ENCODE results near the gene TSHZ1.

TSHZ1 gene

DNA sequence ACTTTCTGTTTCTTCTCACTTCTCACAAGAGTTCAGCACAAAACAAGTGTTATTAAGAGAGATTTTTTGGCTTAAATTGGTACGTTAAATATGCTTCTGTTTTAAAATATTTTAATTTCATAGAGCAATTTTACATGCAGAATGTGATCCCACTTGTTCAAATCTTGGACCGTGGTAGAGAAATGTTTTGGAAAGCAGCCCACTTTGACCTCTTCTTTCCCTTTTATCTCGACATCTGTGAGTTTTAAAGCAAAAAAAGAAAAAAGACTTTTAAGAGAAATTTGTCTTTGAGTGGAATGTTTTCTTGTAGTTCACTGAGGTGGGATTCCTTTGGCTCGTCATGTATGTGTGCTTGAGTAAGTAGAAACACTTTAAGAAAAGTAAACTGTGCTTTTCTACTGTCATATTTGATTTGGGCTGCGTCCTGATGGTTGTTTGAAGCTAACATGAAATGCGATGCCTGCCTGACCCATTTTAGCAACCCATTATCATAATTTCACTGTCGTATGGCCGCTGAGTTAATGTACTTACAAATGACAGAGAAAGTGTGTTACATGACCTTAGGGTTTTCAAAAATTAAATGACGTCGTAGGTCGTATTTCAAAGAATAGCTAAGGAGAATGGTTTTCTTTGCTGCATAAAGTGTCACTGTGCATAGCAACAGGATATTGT, 54.5 kb downstream of the TSHZ1 start:
- TF ChIP-seq, protein P1, sequence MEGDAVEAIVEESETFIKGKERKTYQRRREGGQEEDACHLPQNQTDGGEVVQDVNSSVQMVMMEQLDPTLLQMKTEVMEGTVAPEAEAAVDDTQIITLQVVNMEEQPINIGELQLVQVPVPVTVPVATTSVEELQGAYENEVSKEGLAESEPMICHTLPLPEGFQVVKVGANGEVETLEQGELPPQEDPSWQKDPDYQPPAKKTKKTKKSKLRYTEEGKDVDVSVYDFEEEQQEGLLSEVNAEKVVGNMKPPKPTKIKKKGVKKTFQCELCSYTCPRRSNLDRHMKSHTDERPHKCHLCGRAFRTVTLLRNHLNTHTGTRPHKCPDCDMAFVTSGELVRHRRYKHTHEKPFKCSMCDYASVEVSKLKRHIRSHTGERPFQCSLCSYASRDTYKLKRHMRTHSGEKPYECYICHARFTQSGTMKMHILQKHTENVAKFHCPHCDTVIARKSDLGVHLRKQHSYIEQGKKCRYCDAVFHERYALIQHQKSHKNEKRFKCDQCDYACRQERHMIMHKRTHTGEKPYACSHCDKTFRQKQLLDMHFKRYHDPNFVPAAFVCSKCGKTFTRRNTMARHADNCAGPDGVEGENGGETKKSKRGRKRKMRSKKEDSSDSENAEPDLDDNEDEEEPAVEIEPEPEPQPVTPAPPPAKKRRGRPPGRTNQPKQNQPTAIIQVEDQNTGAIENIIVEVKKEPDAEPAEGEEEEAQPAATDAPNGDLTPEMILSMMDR (IDR thresholded peaks at IDR 0.05; ENCODE audit: low read depth, low read length): no peak
- in situ Hi-C loops (cut with HindIII; ENCODE audit: low sequenced_read_pairs): no loop called here

DNA sequence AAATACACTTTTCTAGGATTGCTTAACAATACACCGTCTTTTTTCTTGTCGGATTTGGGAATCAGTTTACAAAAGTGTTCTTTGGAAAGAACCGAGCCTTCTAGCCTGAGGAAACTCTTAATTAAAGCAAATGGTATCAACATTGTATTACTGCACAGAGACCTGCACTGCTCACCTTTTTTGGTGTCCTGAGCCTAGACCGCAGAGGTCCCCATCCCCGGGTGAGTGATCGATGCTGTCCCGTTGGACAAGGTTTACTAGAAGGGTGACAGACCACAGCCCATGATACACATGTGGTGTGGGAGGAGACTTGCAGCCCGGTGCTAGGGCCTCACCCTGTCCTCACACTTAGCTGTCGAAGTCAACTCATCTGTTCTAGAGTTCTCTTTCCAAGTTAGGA, 55.3 kb downstream of the TSHZ1 start:
- DNase-seq (ENCODE audit: low read depth, low spot score): no peak
- TF ChIP-seq, protein P1 (IDR thresholded peaks at IDR 0.05; ENCODE audit: low read depth, low read length): no peak
- in situ Hi-C loops (cut with HindIII; ENCODE audit: low sequenced_read_pairs): no loop called here
- no peak overlapping the region for H3K4me3 ChIP-seq (ENCODE audit: low read depth, low read length)

More for the DNA sequence above, 54.5 kb downstream of the TSHZ1 start:
- no peak for DNase-seq (ENCODE audit: low read depth, low spot score)
- H3K4me3 ChIP-seq (ENCODE audit: low read depth, low read length): no peak overlapping the region

DNA sequence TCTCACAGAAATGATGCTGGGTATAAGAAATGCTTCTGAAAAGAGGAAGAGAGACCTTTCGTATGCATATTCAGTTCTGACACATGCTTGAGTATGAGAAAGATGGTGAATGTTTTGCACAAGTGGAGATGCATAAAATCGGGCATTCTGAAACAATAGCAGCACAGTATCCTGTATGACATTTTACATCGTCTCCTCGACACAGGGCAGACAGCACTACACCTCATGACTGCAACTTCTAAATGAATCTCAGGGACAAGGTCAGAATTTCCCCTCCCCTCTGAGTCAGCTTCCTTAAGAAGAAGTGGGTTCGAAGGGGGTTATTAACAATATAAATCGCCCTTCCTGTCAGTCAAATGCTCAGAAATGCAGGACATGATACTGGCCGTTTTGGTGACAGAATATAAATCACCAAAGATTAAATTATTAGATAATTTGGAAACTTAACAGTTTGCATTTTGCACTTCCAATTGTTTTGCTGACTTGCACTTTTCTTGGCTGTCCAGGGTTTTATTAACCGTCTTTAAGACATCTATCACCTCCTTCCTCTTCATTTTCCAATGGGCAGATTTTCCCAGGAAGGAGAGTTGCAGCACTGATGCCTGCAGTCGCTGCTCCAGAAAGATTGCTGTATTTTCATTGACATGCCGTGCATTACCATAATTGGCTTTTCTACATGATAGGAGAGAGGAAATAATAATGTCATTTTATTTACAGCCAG, 57.2 kb downstream of the TSHZ1 start:
- no peak overlapping the region for H3K4me3 ChIP-seq (ENCODE audit: low read depth, low read length)
- in situ Hi-C loops (cut with HindIII; ENCODE audit: low sequenced_read_pairs): no loop called here
- no peak for DNase-seq (ENCODE audit: low read depth, low spot score)
- TF ChIP-seq, protein P1 (IDR thresholded peaks at IDR 0.05; ENCODE audit: low read depth, low read length): no peak

DNA sequence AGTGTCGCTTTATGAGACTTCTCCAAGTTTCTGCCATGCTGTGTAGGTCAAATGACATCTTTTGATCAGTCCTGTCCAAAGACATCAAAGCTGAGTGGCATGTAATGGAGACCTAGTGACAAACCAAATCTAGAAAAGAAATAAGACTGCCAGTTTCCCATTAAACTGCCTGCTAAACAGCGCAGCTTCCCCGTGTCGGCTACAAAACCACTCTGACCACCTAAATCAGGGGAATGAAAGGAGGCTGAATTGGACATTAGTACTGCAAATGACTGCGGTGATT, 57.7 kb downstream of the TSHZ1 start:
- TF ChIP-seq, protein P1 (IDR thresholded peaks at IDR 0.05; ENCODE audit: low read depth, low read length): no peak
- in situ Hi-C loops (cut with HindIII; ENCODE audit: low sequenced_read_pairs): no loop called here
- no peak for DNase-seq (ENCODE audit: low read depth, low spot score)
- no peak overlapping the region for H3K4me3 ChIP-seq (ENCODE audit: low read depth, low read length)

DNA sequence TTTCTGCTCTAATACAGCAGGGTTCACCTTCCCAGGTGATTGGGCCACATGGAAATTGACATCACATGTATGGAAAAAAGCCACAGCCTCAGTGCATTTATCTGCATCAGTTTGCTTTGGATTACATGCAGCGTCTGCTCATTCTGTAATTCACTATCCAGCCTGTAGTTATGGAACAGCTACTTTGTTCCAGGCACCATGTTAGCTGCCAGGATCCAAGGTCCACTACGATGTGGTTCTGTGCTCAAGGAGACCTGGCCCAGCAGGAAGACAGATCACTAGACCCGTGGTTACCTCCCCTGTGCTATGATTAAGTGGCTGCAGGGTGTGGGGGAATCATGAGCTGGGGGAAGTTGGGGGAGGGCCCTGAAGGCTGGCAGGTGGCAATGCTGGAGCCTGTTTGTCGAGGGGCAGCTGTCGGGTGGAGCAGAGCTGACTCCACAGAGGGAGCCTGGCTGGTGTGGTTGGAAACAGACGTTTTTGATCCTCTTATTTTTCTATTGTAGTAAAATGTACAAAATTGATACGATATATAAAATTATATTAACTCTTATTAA, 58.6 kb downstream of the TSHZ1 start:
- in situ Hi-C loops (cut with HindIII; ENCODE audit: low sequenced_read_pairs): no loop called here
- DNase-seq (ENCODE audit: low read depth, low spot score): no peak

DNA sequence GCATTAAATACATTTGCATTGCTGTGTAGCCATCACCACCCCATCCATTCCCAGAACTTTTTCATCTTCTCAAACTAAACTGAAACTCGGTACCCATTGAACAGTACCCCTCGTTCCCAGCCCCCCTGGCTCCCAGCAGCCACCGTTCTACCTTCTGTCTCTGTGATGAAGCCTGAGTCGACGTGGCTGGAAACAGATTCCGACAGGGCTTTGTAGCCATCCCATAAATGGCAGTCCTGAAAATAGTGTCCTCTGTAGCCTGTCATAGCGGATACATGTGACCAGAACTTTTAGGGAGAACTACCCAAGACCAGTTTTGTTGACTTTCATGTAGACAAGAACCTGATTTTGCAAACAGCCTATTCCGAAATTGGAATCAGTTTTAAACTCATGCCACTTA, 59.1 kb downstream of the TSHZ1 start:
- in situ Hi-C loops (cut with HindIII; ENCODE audit: low sequenced_read_pairs): no loop called here
- TF ChIP-seq, protein P1 (IDR thresholded peaks at IDR 0.05; ENCODE audit: low read depth, low read length): no peak
- no peak for DNase-seq (ENCODE audit: low read depth, low spot score)
- H3K4me3 ChIP-seq (ENCODE audit: low read depth, low read length): no peak overlapping the region

More for the DNA sequence above, 58.6 kb downstream of the TSHZ1 start:
- no peak overlapping the region for H3K4me3 ChIP-seq (ENCODE audit: low read depth, low read length)
- TF ChIP-seq, protein P1 (IDR thresholded peaks at IDR 0.05; ENCODE audit: low read depth, low read length): no peak

Measured in astrocyte of the spinal cord (primary cell).